Measurements from ENCODE around the gene GALNT2.

Gene GALNT2

DNA sequence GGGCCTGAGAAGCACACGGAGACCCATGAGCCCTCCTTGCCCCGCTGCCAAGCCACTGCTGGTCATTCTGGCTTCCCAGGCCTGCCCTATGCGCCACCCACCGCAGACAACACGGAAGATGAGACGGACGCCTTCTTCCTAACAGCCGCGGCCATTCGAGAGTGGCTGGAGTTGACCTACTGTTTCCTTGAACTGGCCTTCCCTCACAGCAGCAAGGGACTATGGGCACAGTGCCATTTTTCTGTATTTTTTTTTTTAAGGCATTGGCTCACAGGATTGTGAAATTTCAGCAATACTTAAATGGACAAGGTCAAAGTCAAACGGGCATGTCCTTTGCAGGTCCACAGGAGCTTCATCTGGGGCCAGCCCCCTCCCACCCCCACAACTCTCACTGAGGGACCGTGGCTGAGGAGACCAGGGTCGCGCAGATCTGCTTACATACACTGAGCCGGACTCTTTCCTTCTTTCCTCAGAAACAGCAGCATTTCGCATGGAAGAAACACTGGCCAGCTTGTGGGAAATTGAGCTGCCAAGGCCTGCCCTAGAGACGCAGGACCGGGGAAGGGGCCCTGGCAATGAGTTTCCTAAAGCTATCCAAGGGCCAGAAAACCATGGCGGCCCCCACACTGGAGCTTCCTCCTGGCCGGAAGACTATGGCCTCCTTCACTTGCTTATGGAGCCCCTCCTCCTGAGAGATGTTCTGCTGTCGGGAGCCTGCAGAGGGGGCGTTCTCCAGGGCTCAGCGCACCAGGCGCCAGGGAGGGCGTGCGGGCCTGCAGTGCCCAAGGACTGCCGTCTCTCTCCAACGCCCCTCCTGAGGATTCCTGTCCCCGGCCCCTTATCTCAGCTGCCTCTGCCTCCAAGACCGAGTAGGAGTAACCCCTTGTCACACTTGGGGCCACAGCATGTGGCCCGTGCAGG lies 260.2 kb downstream of the GALNT2 start:
- no CpG with 5 or more reads among the region's 31 CpGs for WGBS (ENCODE audit: extremely low coverage, insufficient coverage, low lambda C conversion rate)
- H3K18ac ChIP-seq (ENCODE audit: low read length), result no peak overlapping the region
- H3K23ac ChIP-seq (ENCODE audit: low read length), result no peak overlapping the region
- H2BK5ac ChIP-seq (ENCODE audit: low read length), result no peak overlapping the region
- no peaks in the 10 kb centered on the region for H3K79me2 ChIP-seq (ENCODE audit: control insufficient read depth, insufficient read depth, low read length)
- H3K27ac ChIP-seq (ENCODE audit: low read depth, low read length), result no peak overlapping the region
- DNase-seq, result no peak
- H3K9ac ChIP-seq (ENCODE audit: low read length), result no peak overlapping the region
- H3K4me2 ChIP-seq (ENCODE audit: low read length), result no peak overlapping the region
- H3K4me1 ChIP-seq (ENCODE audit: control insufficient read depth, low read depth, low read length), result no peaks in the 10 kb centered on the region
- no peak overlapping the region for H3K4me3 ChIP-seq (ENCODE audit: low read length)
- no peak overlapping the region for H2BK15ac ChIP-seq (replicated peaks; ENCODE audit: low read depth)
- H3K79me1 ChIP-seq (ENCODE audit: low read length), result no peaks in the 10 kb centered on the region
- no peak overlapping the region for H2BK120ac ChIP-seq (ENCODE audit: low read depth, low read length)
- no peak overlapping the region for H2AK5ac ChIP-seq (ENCODE audit: low read length)
- H3K27me3 ChIP-seq (ENCODE audit: insufficient read depth, low read length, poor library complexity), result no peaks in the 10 kb centered on the region
- H3K56ac ChIP-seq (ENCODE audit: low read length), result no peak overlapping the region
- H3K36me3 ChIP-seq (ENCODE audit: control insufficient read depth, insufficient read depth, low read length), result no peaks in the 10 kb centered on the region
- H3K4ac ChIP-seq (ENCODE audit: low read depth, low read length), result no peak overlapping the region
- H4K8ac ChIP-seq (ENCODE audit: low read depth, low read length), result no peak overlapping the region
- no peak overlapping the region for H4K5ac ChIP-seq (ENCODE audit: low read length)

DNA sequence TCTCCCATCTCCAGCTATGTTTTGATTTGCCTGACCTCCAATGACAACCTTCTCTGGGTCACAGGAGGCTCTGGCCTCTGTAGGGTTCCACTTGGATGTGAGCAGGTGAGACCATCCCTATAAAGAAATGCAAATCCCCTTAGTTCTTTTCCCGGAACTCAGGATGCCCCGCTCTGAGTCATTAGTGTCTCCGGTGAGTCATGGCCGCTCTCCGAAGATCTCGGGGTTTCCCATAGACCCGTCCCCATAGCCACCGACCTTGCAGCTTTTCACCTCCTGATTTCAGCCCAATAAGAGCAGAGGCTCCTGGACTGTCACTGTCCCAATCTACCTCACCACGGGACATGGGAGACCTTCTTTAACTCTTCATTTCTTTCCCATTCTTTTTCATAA lies 260.9 kb downstream of the GALNT2 start:
- no peak overlapping the region for H3K9ac ChIP-seq (ENCODE audit: low read length)
- H2BK120ac ChIP-seq (ENCODE audit: low read depth, low read length), result no peak overlapping the region
- no peaks in the 10 kb centered on the region for H3K27me3 ChIP-seq (ENCODE audit: insufficient read depth, low read length, poor library complexity)
- no peak overlapping the region for H2BK5ac ChIP-seq (ENCODE audit: low read length)
- DNase-seq, result peak; percentile 44
- no peak overlapping the region for H3K23ac ChIP-seq (ENCODE audit: low read length)
- no peak overlapping the region for H3K4me2 ChIP-seq (ENCODE audit: low read length)
- no peaks in the 10 kb centered on the region for H3K79me2 ChIP-seq (ENCODE audit: control insufficient read depth, insufficient read depth, low read length)
- no peak overlapping the region for H3K18ac ChIP-seq (ENCODE audit: low read length)
- H3K4me3 ChIP-seq (ENCODE audit: low read length), result no peak overlapping the region
- H3K4ac ChIP-seq (ENCODE audit: low read depth, low read length), result no peak overlapping the region
- H3K36me3 ChIP-seq (ENCODE audit: control insufficient read depth, insufficient read depth, low read length), result no peaks in the 10 kb centered on the region
- H3K4me1 ChIP-seq (ENCODE audit: control insufficient read depth, low read depth, low read length), result no peaks in the 10 kb centered on the region
- no peak overlapping the region for H4K8ac ChIP-seq (ENCODE audit: low read depth, low read length)
- H3K27ac ChIP-seq (ENCODE audit: low read depth, low read length), result no peak overlapping the region
- H3K79me1 ChIP-seq (ENCODE audit: low read length), result no peaks in the 10 kb centered on the region
- no peak overlapping the region for H2AK5ac ChIP-seq (ENCODE audit: low read length)
- no CpG with 5 or more reads among the region's 9 CpGs for WGBS (ENCODE audit: extremely low coverage, insufficient coverage, low lambda C conversion rate)
- H4K5ac ChIP-seq (ENCODE audit: low read length), result no peak overlapping the region
- H2BK15ac ChIP-seq (replicated peaks; ENCODE audit: low read depth), result no peak overlapping the region
- no peak overlapping the region for H3K56ac ChIP-seq (ENCODE audit: low read length)

DNA sequence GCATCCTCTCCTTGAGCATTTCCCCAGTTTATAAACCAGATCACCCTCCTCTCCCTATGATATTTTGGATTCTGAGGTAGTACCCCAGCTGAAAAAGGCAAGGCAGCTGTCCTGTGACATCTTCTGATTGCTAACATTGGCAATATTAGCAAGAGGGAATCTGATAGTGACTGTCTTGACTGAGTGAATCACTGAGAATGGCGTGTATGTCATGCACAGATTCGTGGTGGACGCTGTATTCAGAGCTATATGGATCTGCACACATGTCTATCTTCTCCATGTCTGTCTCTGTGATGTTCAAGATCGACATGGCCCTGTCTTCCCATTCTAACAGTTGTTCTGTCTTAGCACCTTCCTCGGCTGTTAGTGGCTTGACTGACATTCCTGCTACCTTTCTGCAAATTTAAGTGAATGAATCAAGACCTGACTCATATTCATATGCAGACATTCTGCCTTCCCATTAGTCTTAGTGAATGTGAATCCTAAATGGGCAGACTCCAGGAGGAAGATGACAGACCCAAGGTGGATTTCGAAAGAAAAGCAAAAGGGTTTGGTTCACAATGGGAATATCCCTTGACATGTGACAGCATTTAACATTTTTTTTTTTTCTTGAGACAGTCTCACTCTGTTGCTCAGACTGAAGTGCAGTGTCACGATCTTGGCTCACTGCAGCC lies 261.4 kb downstream of the GALNT2 start:
- no peak overlapping the region for H2BK5ac ChIP-seq (ENCODE audit: low read length)
- H3K4me1 ChIP-seq (ENCODE audit: control insufficient read depth, low read depth, low read length), result no peaks in the 10 kb centered on the region
- no peaks in the 10 kb centered on the region for H3K27me3 ChIP-seq (ENCODE audit: insufficient read depth, low read length, poor library complexity)
- H4K8ac ChIP-seq (ENCODE audit: low read depth, low read length), result no peak overlapping the region
- no peak overlapping the region for H2AK5ac ChIP-seq (ENCODE audit: low read length)
- no CpG with 5 or more reads among the region's 7 CpGs for WGBS (ENCODE audit: extremely low coverage, insufficient coverage, low lambda C conversion rate)
- no peak overlapping the region for H3K4ac ChIP-seq (ENCODE audit: low read depth, low read length)
- H3K27ac ChIP-seq (ENCODE audit: low read depth, low read length), result no peak overlapping the region
- H2BK120ac ChIP-seq (ENCODE audit: low read depth, low read length), result no peak overlapping the region
- no peak for DNase-seq
- no peaks in the 10 kb centered on the region for H3K36me3 ChIP-seq (ENCODE audit: control insufficient read depth, insufficient read depth, low read length)
- H3K9ac ChIP-seq (ENCODE audit: low read length), result no peak overlapping the region
- no peak overlapping the region for H3K56ac ChIP-seq (ENCODE audit: low read length)
- no peak overlapping the region for H3K4me3 ChIP-seq (ENCODE audit: low read length)
- H3K18ac ChIP-seq (ENCODE audit: low read length), result no peak overlapping the region
- no peak overlapping the region for H3K23ac ChIP-seq (ENCODE audit: low read length)
- H3K79me1 ChIP-seq (ENCODE audit: low read length), result no peaks in the 10 kb centered on the region
- H2BK15ac ChIP-seq (replicated peaks; ENCODE audit: low read depth), result no peak overlapping the region
- H4K5ac ChIP-seq (ENCODE audit: low read length), result no peak overlapping the region
- no peaks in the 10 kb centered on the region for H3K79me2 ChIP-seq (ENCODE audit: control insufficient read depth, insufficient read depth, low read length)
- H3K4me2 ChIP-seq (ENCODE audit: low read length), result no peak overlapping the region

DNA sequence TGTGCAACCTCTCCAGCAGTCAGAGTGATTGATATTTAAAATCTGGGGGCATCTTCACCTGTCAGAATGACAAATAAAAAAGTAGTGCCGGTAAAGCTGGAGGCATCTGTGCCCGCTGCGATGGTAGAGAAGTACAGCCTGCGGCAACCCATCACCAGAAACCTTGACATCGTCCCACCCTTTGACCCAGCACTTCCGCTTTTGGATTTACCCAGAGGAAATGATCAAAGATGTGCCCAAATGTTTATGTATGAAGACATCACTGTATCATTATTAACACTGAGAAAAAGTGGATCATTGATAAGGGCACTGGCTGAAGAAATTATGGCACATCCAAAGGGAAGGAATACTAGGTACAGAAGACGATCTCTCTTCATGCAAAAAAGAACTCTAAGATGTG lies 263.1 kb downstream of the GALNT2 start:
- Histone ChIP-seq H2BK120ac (ENCODE audit: low read depth, low read length) (no peak overlapping the region), H3K27me3 (ENCODE audit: insufficient read depth, low read length, poor library complexity) (no peaks in the 10 kb centered on the region), H3K9ac (ENCODE audit: low read length) (no peak overlapping the region), H3K27ac (ENCODE audit: low read depth, low read length) (no peak overlapping the region), H2BK15ac (replicated peaks; ENCODE audit: low read depth) (no peak overlapping the region), H3K18ac (ENCODE audit: low read length) (no peak overlapping the region), H4K5ac (ENCODE audit: low read length) (no peak overlapping the region), H3K4me2 (ENCODE audit: low read length) (no peak overlapping the region), H4K8ac (ENCODE audit: low read depth, low read length) (no peak overlapping the region), H3K79me2 (ENCODE audit: control insufficient read depth, insufficient read depth, low read length) (no peaks in the 10 kb centered on the region), H2AK5ac (ENCODE audit: low read length) (no peak overlapping the region), H3K79me1 (ENCODE audit: low read length) (no peaks in the 10 kb centered on the region), H3K4ac (ENCODE audit: low read depth, low read length) (no peak overlapping the region), H3K4me3 (ENCODE audit: low read length) (no peak overlapping the region), H3K36me3 (ENCODE audit: control insufficient read depth, insufficient read depth, low read length) (no peaks in the 10 kb centered on the region), H3K4me1 (ENCODE audit: control insufficient read depth, low read depth, low read length) (no peaks in the 10 kb centered on the region), H3K56ac (ENCODE audit: low read length) (no peak overlapping the region), H3K23ac (ENCODE audit: low read length) (no peak overlapping the region), H2BK5ac (ENCODE audit: low read length) (no peak overlapping the region)
- no CpG with 5 or more reads among the region's 7 CpGs for WGBS (ENCODE audit: extremely low coverage, insufficient coverage, low lambda C conversion rate)
- no peak for DNase-seq

Data from mesendoderm (in vitro differentiated cells).